ENCODE measurements around the gene XYLT1.

DNA sequence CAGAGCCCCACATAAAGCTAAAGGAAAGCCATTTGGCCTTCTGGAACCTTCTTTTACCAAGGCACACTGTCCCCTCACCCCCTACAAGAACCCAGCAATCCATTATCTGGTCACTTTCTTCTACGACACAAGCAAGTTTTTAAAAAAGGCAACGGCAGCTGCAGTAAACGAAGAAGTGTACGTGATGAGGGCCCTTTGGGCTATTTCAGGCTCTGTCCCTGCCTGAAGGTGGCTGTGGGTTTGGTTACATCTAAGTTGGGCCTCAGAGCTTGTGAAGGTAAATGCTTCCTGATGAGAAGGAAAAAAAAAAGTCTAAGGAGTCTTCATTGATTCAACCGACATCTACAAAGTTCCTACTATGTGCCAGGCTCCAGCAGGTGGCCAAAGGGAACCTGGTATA is 35.4 kb downstream of the XYLT1 start:
- no peak for TF ChIP-seq CTCF (IDR thresholded peaks at IDR 0.05; ENCODE audit: low read depth, low read length)
- TF ChIP-seq EZH2phosphoT487 (IDR thresholded peaks at IDR 0.05; ENCODE audit: low read depth), result no peak

All from OCI-LY3 (cell line).